Measurements from ENCODE around the gene CCR1.

The CCR1 gene

GRCh38 chr3:46208167-46208704 lies at the start of gene CCR1:
CCR1 (minus strand) TSS chr3:46208313; CDS start chr3:46204313, 4,000 bp downstream.
- DNase-seq: no peak

DNA sequence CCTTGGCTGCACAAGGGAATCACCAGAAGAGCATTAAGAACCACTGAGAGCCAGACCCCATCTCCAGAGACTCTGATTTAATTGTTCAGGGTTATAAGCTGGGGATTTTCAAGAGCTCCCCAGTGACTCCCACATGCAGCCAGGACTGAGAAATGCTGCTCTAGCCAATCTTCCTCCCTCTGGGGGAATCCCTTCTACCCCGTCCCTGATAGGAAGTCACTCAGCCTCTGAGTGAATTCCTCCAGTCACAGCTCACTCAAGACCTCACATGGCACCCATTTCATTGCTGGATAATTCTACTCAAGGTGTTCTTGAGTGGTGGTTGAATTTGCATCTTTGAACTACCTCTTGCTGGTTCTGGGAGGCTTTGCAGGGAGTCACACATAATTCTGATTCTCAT lies 44.9 kb upstream of the CCR1 start:
- no peak for DNase-seq

DNA sequence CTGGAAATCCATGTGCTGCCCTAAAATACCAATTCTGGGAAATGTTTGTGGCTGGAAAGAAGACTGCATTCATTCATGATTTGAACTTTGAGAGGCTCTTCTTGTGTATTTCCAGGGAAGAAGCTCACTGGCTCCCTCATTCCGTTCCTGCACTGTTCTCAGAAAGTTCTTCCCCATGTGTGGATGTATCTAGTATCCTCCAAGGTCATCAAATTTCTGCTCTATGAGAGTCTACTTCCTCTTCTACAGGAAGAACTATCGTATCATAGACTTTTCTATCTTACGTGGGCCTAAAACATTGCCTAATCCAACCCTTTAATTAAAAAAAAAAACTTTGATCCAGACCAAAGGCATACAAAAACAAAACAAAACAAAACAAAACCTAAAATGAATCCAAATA lies 37.0 kb upstream of the CCR1 start:
- DNase-seq: no peak

- DNase-seq: no peak
These were observed 35.4 kb upstream of the CCR1 start for GRCh38 chr3:46243560-46243959.

DNA sequence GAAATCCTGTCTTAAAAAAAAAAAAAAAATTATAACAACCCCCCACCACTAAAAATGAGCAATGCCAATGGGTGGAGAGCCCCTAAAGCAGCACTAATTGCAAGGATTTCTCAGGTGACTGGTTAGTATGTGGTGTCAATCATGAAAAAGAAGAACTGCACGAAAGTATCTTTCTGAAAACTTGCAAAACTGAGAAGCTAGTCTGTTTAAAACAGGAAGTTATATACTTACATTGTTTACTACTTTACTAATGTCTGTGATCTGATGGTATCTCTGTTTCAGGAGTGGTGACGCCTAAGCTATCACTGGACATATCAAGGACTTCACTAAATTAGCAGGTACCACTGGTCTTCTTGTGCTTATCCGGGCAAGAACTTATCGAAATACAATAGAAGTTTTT lies 34.0 kb upstream of the CCR1 start, which contains the start of gene CCR3:
Gene CCR3, plus strand, starts transcription at position 341 of the 400 bp plus-strand sequence. CDS start 22,699 bp downstream, outside the sequence.
- DNase-seq: no peak

GRCh38 chr3:46239952-46240351 lies 31.8 kb upstream of the CCR1 start:
- DNase-seq: no peak

- no peak for DNase-seq
These were observed 31.3 kb upstream of the CCR1 start for GRCh38 chr3:46239301-46239938.

DNA sequence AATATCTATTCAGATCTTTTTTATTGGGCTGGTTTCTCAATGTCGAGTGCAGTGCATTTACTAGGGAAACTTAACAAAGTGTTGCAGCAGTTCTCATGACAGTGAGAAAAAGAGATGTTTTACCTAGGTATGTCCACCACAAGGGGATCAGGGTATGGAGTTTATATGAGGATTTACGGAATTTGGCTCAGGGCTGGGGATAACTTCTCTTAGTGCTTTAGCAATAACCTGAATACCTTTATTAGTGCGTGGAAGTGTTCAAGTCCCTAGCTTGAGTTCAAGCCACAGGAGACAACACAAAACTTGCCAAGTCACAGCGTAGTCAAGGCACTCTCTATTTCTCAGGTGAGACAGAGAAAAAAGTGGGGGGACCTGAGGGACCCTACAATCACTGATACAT lies 30.3 kb upstream of the CCR1 start:
- DNase-seq: no peak

- DNase-seq: no peak
These were observed 28.4 kb upstream of the CCR1 start for GRCh38 chr3:46236294-46237054.

- DNase-seq: no peak
These were observed 27.3 kb upstream of the CCR1 start for GRCh38 chr3:46235425-46235824.

GRCh38 chr3:46233194-46233593 lies 25.1 kb upstream of the CCR1 start:
- DNase-seq: no peak

DNA sequence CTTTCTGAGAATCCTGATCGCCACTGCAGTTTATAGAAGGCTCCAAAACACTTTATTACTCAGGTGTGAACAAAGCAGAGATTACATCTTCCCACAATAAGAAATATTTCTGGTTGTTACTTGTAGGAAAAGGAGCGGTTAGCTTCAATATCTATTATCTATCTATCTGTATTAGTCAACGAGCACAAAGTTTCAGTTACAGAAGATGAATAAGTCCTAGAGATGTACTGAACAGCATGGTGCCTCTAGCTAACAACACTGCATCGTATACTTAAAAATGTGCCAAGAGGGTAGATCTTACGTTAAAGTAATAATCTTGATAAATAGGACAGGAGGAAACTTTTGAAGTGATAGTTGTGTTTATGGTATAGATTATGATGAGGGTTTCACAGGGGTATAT lies 23.2 kb upstream of the CCR1 start:
- DNase-seq: no peak

DNA sequence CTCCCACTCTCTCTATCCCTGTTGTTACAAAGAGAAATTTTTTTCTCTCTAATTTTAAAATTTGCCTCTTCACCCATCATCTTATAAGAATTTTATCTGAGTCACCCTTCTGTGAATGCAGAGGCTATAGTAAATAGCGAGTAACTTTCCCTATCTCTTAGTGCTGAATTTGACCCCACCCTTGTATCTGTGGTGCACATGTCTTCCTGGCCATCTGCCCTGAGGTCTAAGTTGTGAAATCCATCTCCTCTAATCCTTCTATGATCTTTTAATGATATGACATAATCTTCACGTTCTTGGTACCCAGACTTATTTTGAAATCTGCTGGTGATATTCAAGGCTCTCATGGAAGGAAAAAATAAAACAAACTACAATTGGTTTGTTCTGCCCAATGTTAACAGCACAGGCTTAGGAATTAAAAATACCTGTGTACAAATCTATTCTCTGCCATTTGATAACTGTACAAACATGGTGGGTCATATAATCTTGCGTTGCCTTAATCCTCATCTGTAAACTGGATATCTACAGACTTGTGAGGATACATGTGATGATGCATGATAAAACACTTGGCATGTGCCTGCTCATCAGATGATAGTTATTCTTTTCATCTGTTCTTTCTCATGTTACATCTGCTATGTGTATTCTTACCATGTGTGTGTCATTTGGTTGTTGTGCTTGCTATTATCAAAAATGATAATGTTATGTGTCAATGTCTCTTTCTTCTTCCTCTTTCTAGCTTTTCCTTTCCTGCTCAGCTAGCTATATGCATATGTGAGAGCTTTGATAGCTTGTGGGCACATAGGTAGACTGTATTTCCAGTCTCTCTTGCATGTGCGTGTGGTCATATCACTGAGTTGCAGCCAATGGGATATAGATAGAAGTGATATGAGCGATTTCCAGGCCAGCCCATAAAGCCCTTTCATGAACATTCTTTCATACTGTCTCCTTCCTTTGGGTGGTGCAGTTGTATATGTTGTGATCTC lies 20.4 kb upstream of the CCR1 start:
- no peak for DNase-seq

- no peak for DNase-seq
These were observed 14.5 kb upstream of the CCR1 start for GRCh38 chr3:46222435-46223161.

DNA sequence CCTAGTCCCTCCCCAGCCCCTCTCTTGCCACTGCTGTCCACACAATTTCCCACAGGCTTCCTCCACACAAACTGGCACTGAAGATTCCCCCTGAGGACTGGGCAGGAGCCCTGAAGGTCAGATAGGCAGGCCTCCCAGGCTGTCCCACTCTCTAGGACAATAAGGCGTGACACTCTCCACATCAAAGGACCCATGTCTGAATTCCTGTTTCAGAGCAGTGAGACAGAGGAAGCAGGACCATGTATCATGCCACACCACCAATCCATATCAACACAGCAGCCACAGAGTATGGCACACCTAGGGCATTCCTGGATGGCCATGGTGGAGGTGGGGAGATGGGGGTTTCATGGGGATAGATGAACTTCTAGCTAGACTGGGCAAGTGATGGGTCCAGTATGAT lies 13.8 kb upstream of the CCR1 start:
- no peak for DNase-seq

- no peak for DNase-seq
These were observed 13.3 kb upstream of the CCR1 start for GRCh38 chr3:46221391-46221790.

GRCh38 chr3:46218196-46218709 lies 10.1 kb upstream of the CCR1 start:
- no peak for DNase-seq

- no peak for DNase-seq
These were observed 7.8 kb upstream of the CCR1 start for GRCh38 chr3:46215810-46216414.

DNA sequence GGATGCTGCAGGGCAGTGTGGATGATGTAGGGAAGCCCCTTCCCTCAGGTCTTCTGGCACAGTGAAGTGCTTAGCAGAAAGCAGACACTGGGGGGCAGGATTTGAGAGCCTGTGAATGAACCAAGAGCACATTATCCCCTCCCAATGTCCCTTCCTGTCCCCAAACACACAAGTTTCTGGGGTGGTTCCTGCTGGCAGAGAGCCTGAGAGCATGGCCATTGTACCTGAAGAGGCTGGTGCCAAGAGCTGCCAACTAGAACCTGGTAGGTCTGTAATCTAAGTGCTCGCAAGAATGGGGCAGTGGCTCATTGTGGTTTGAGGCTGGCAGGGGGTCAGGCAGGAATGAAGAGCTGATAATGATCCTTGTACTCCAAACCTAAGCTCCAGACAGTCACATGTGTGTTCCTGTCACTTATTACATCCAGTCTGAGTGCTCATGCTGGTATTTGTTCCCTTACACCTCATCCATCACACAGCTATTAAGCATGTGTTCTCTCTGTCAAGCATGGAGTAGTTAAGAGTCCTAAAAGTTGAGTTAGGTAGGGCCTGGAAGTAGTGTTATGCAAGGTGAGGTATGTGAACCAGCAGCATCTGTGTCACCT lies 6.7 kb upstream of the CCR1 start:
- DNase-seq: no peak

DNA sequence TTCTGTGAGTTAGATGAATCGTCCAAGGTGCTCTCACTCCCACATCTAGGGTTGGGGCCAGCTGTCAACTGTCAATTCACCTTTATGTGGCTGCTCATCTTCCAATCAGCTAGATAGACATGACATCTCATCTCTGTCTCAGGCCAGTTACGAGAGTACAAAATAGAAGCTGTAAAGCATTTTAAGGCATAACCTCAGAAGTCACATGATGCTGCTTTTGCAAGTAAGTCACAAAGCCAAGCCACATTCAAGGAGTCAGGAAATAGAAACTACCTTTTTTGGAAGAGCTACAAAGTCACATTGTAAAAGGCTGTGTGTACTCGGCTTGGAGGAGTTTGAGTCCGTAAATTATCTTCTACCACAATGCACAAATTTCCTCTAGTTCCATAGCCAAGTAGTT lies 5.1 kb upstream of the CCR1 start:
- no peak for DNase-seq

DNA sequence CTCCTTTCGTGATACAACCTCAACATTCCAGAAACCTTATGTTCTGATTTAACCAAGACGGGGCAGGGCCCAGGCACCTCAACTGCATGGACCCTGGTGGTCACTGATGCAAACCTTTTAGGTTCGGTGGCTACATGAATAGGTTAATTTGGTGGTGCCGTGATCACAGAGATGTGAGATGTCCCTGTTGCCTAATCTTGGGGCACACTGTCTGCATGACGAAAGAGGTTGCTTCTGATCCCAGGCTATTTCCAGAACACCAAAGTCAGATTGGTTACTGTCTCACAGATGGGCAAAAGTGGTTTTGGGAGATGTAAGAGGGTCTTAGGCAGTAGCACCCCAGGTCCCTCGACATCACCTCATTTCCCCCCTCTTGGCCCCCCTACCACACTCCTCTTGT lies 4.0 kb upstream of the CCR1 start:
- no peak for DNase-seq

All from NCI-H69 (cell line).